HepG2 (cell line): ENCODE results near the gene RNF5. TPM values are rescaled to one million over a fixed set of nuclear protein-coding genes. Genes with fewer than 3 reads are reported as not detected.
"Not testable (repeated sequence)": the region's sequence is repeated elsewhere in the genome, so short reads cannot be mapped to it uniquely, and the experiment has no call there.

Source experiments
- ATAC-seq: fragments of 200-7000 bp; cut with Tn5 transposase; 3 replicates; pipeline ENCODE4 v1.9.1; 2020; ENCODE audit warnings: mild to moderate bottlenecking, moderate library complexity
- BruUV-seq: library from RNA; stranded (reverse); fragments of 400-500 nt; replicated peaks from 2 replicates; lab custom pipeline; 2021; lab: Mats Ljungman, UMichigan
- CTCF ChIA-PET: fragments of 300-600 bp; formaldehyde crosslinking; extraction: SDS; loops from one replicate; lab custom pipeline; 2021; ENCODE audit warnings: low total read pairs, inconsistent platforms, low intra/inter-chr PET ratio; lab: Yijun Ruan, JAX
- POLR2A ChIA-PET: fragments of 350-600 bp; sonication (Branson Sonifier 250); formaldehyde crosslinking; loops from one replicate; lab custom pipeline; 2020; ENCODE audit warnings: antibody characterized with exemption, inconsistent platforms; lab: Yijun Ruan, JAX
- DNase-seq: peaks from one replicate; pipeline ENCODE4 v3.0.0-alpha.2; 2015; ENCODE audit warnings: low spot score
- FAIRE-seq: peaks from 3 replicates; lab custom pipeline; 2011; peaks lifted over from hg19 to GRCh38; lab: Jason Lieb, UNC
- H2AFZ ChIP-seq: one replicate; pipeline ENCODE4 v1.6.1; 2011; ENCODE audit warnings: low read length, inconsistent platforms
- H3K27ac ChIP-seq: fragments of 300-600 bp; 3 replicates; pipeline ENCODE4 v1.8.0; 2011; ENCODE audit warnings: mixed run types, mild to moderate bottlenecking, mixed read lengths, low read length, inconsistent platforms; ENCODE audit not compliant: insufficient read depth; ENCODE audit errors: extremely low read length
- H3K27me3 ChIP-seq, 2 experiments: fragments of 200-600 bp in 1 of 2; 2 replicates in 1 of 2; 3 replicates in 1 of 2; pipeline versions ENCODE4 v1.6.0 to v1.8.0; 2011; ENCODE audit warnings: low read length in 2 of 2, mild to moderate bottlenecking in 2 of 2, moderate library complexity in 2 of 2, inconsistent platforms in 1 of 2; ENCODE audit not compliant: insufficient read depth in 2 of 2, control insufficient read depth in 1 of 2
- H3K36me3 ChIP-seq, 2 experiments: fragments of 200-600 bp in 1 of 2; replicated peaks in 1 of 2; 2 replicates in 1 of 2; 3 replicates in 1 of 2; pipeline versions ENCODE4 v1.5.1 to v1.8.0; 2011; ENCODE audit warnings: low read length in 2 of 2, inconsistent platforms in 1 of 2; ENCODE audit not compliant: insufficient read depth in 2 of 2, control insufficient read depth in 1 of 2
- H3K4me1 ChIP-seq: 2 replicates; pipeline ENCODE4 v1.5.1; 2012; ENCODE audit warnings: low read length, inconsistent platforms; ENCODE audit not compliant: insufficient read depth
- H3K4me2 ChIP-seq: 2 replicates; pipeline ENCODE4 v1.6.0; 2011; ENCODE audit warnings: low read depth, low read length, inconsistent platforms
- H3K4me3 ChIP-seq, 3 experiments: fragments of 200-600 bp in 1 of 3; sonication (generic), shearing (Covaris generic) in 1 of 3; replicated peaks in 1 of 3; 2 replicates each; pipeline ENCODE4 v1.5.1; 2011 to 2016; ENCODE audit warnings: low read length in 3 of 3, inconsistent platforms in 2 of 3, low read depth in 2 of 3, mild to moderate bottlenecking in 2 of 3, control low read depth in 1 of 3, mixed read lengths in 1 of 3; ENCODE audit not compliant: insufficient read depth in 1 of 3
- H3K79me2 ChIP-seq: one replicate; pipeline ENCODE4 v1.6.1; 2011; ENCODE audit warnings: low read length, inconsistent platforms; ENCODE audit not compliant: insufficient read depth
- H3K9ac ChIP-seq: 2 replicates; pipeline ENCODE4 v1.6.0; 2011; ENCODE audit warnings: mild to moderate bottlenecking, low read depth, low read length, inconsistent platforms; ENCODE audit not compliant: insufficient read depth
- H3K9me3 ChIP-seq: 2 replicates; pipeline ENCODE4 v1.5.1; 2012; ENCODE audit warnings: mild to moderate bottlenecking, low read length
- H4K20me1 ChIP-seq: 2 replicates; pipeline ENCODE4 v1.6.0; 2011; ENCODE audit warnings: inconsistent platforms, mild to moderate bottlenecking, low read length, moderate library complexity; ENCODE audit not compliant: insufficient read depth
- MED8 ChIP-seq: sonication (generic); formaldehyde crosslinking; IDR thresholded peaks from 2 replicates; pipeline ENCODE4 v1.8.1; 2023; ENCODE audit warnings: mild to moderate bottlenecking, missing genetic modification reagents; ENCODE audit not compliant: insufficient replicate concordance
- NAIF1 ChIP-seq: sonication (generic); formaldehyde crosslinking; IDR thresholded peaks from 2 replicates; pipeline ENCODE4 v1.5.0; 2020; ENCODE audit warnings: mild to moderate bottlenecking, missing genetic modification reagents, borderline replicate concordance
- RFXAP ChIP-seq: sonication (generic); formaldehyde crosslinking; IDR thresholded peaks from 2 replicates; pipeline ENCODE4 v1.4.0; 2020; ENCODE audit warnings: missing genetic modification reagents, borderline replicate concordance
- ZBTB26 ChIP-seq: IDR thresholded peaks from 2 replicates; pipeline ENCODE4 v1.6.1; 2016; ENCODE audit warnings: missing compliant biosample characterization, missing genetic modification reagents, borderline replicate concordance
- ZBTB7B ChIP-seq: sonication (generic); formaldehyde crosslinking; IDR thresholded peaks from 2 replicates; pipeline ENCODE4 v1.4.0; 2020; ENCODE audit warnings: missing genetic modification reagents
- ZMYM2 ChIP-seq: sonication (generic); formaldehyde crosslinking; IDR thresholded peaks from 2 replicates; pipeline ENCODE4 v1.8.0; 2022; ENCODE audit warnings: mild to moderate bottlenecking, missing genetic modification reagents
- ZNF331 ChIP-seq: sonication (generic); formaldehyde crosslinking; IDR thresholded peaks from 2 replicates; pipeline ENCODE4 v1.4.0; 2020; ENCODE audit warnings: missing genetic modification reagents
- ZNF557 ChIP-seq: sonication (generic); formaldehyde crosslinking; IDR thresholded peaks from 2 replicates; pipeline ENCODE4 v1.4.0; 2020; ENCODE audit warnings: missing genetic modification reagents
- WGBS: methylation state at CpG from one replicate; pipeline ENCODE4 v1.1.6; 2017; ENCODE audit warnings: low lambda C conversion rate; 5-methylcytosine and 5-hydroxymethylcytosine counted together
- in situ Hi-C: cut with HindIII; loops from 2 replicates; pipeline ENCODE4 v1.10.0; 2017; ENCODE audit warnings: low pct_unique_long_range_greater_than_20kb; ENCODE audit not compliant: extremely low pct_ligation_motif_present
- intact Hi-C: fragments of 100-400 bp; cut with micrococcal nuclease; formaldehyde crosslinking; loops from one replicate; pipeline ENCODE4 v1.10.0; 2022; ENCODE audit not compliant: unreplicated experiment
- polyA plus RNA-seq, 8 experiments: library from polyadenylated mRNA; depleted of rRNA in 3 of 8; stranded (reverse) in 7 of 8; unstranded in 1 of 8; fragments of >200 nt; fragmentation: Illumina TruSeq in 4 of 8; extraction: Trizol in 4 of 8; gene quantifications; 2 replicates each; pipeline versions ENCODE4 v1.2.1 to v1.2.3, GENCODE V29; 2011 to 2016; ENCODE audit warnings: low read depth in 4 of 8, missing spikeins in 1 of 8, mixed read lengths in 1 of 8; ENCODE audit not compliant: insufficient read depth in 1 of 8
- total RNA-seq, 5 experiments: library from RNA; depleted of rRNA; stranded (reverse); fragments of >200 nt; fragmentation: Illumina TruSeq; extraction: Trizol; gene quantifications; 2 replicates each; pipeline ENCODE4 v1.2.3, GENCODE V29; 2016; ENCODE audit warnings: low read depth in 1 of 5

The RNF5 gene
- total and polyA plus RNA-seq, 2 of the 13 experiments (the other 11 are each of a cell fraction or from before 2014, with no cell fraction given): 98.0 to 131 TPM

GRCh38 chr6:32192608-32193039 is 14.4 kb downstream of the RNF5 start, which contains the start of gene GPSM3 (continued):
- 0 out of 2 replicates have a peak, but pooled peaks have one; percentile 16 for TF ChIP-seq ZNF331 (CRISPR knock-in tag)
- no peak for TF ChIP-seq MED8 (CRISPR knock-in tag)
- no peak for TF ChIP-seq ZNF557 (CRISPR knock-in tag)
- no peak for TF ChIP-seq RFXAP (CRISPR knock-in tag)
- TF ChIP-seq ZBTB26: peak; percentile 32; the same call in 1 of the 2 replicates
- no peak for TF ChIP-seq ZMYM2 (CRISPR knock-in tag)
- no peak for TF ChIP-seq ZBTB7B (CRISPR knock-in tag)
- no peak for TF ChIP-seq NAIF1 (CRISPR knock-in tag)

GRCh38 chr6:32193096-32193495 is 14.9 kb downstream of the RNF5 start:
- POLR2A ChIA-PET: interaction anchor here (1.2 to 1.3 kb wide), 3 partner anchors 10 to 779 kb away, joined by 6 to 8 read pairs (median 7); partner anchors contain the start of gene AGPAT1
- H2AFZ ChIP-seq, intact Hi-C loops, ATAC-seq, H3K9ac ChIP-seq, H3K36me3 ChIP-seq, H3K27ac ChIP-seq, FAIRE-seq, H3K9me3 ChIP-seq, DNase-seq, BruUV-seq, H3K27me3 ChIP-seq, CTCF ChIA-PET, H4K20me1 ChIP-seq: not testable (repeated sequence)
- Histone ChIP-seq H3K4me3 (peak overlapping the region in 1 of 3 experiments; percentile 42; a peak in 1 of 6 replicates), H3K79me2 (peaks cover 15% of the 10 kb centered on the region), H3K4me1 (peaks cover 66% of the 10 kb centered on the region), H3K4me2 (peak overlapping the region; percentile 33)
- in situ Hi-C loops: loop anchor here (5.0 kb wide), 1 partner anchor 779 kb away; no protein-coding TSS in a partner anchor
- 79% methylated on average over 13 of the region's 13 CpGs for WGBS
